Nucleus accumbens (tissue), 56 donors: ENCODE results near the gene OR52M1.

Source experiments
- DNase-seq, 56 donors: peaks; one replicate each; lab custom pipeline; 2025; lab: John Stamatoyannopoulos, UW

OR52M1 gene

DNA sequence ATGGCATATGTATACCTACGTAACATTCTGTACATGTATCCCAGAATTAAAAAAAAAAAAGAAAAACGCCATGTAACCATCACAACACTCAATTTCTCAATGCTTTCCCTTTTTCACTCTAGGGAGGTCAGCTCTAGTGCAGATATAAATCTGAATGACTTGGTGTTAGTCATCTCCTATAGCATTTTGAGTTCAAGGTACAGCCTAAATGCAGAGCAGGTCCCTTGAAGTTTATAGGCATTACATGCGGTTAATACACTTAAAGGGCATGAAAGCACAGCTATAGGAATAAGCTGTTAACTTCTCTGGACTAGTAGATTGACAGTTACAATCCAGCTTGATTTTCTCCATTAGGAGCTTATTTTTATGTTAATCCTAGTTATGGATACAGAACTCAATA lies 20.4 kb downstream of the OR52M1 start:
- DNase-seq: no peak

DNA sequence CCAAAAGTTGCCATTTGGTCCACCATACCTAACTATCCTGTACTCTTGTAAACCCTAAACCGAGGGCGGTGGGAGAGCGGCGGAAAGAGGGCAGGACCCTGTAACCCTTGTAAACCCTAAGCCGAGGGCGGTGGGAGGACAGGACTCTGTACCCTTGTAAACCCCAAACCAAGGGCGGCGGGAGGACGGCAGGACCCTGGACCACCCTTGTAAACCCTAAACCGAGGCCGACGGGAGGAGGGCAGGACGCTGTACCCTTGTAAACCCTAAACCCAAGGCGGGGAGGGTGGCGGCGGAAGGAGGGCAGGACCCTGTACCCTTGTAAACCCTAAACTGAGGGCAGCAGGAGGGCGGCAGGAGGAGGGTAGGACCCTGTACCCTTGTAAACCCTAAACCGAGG lies 24.1 kb downstream of the OR52M1 start:
- DNase-seq: no peak

DNA sequence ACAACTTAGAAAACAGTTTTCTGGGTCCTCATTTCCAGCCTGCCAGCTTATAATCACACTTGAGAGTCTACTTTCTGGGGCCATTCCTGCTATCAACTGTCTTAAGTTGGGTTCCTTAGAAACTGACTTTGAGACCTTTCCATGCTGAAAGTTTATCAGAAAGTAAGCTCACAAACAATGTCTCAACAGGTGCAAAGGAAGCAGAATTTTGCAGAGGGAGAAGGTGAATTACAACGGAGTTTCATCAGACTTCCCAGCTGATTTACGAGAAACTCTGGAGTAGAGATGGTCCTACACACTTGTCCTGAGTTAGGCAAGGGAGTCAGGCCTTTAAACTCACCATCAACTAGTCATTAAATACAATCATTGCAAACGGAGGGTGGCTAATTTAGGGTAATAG lies 31.9 kb downstream of the OR52M1 start:
- DNase-seq: no peak

DNA sequence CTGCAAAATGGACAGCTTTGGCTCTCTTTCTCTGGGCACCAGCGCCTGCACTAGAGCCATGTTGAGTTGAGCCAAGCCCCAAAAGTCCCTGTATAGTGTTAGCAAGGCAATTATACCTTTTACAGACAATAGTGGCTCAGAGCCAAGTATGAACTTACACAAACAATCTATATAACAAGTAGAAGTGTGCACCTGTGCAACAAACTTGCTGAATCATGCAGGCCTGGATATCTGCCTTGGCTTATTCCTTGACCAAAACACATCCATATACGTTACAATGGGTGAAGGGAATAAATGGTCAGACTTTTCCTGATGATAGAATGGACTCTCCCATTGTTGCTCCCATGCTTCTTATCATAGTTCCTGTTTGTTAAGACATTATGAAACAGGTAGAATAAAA lies 32.8 kb downstream of the OR52M1 start:
- DNase-seq: no peak

DNA sequence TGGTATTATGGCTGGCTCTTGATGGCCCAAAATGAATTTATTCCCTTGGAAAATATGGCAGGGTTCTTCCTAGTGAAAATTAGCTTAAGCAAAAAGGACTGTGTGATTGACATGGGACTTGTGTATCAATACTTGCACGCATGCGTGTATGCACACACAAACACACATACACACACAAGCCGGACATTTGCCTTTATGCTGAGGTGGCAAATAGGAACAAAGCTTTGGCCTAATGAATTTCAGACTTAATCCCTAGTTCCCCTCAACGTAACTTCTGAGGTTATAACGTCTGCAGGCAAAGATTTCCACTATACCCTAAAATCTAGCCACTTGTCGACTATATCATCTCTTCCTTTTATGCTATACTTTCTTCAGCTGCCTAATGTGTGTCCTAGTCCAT lies 33.6 kb downstream of the OR52M1 start:
- no peak for DNase-seq

DNA sequence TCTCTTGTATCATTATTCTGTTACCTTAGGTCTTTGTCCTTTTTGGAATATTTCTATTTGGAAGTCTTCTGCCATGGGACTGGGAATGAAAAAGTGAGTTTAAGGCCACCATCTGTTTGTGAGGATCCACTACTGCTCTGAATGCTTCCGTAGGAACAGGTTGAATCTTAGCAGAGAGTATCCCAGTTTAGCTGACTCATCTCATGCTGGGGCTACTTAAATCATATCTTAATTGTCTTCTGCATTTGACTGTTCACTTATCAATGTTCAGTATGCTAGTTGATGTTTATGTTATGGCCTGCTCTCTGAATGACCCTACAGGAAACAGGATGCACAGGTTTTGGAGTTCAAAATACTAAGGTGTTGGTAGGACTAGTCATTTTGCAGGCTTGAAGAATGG lies 35.1 kb downstream of the OR52M1 start:
- DNase-seq: no peak

DNA sequence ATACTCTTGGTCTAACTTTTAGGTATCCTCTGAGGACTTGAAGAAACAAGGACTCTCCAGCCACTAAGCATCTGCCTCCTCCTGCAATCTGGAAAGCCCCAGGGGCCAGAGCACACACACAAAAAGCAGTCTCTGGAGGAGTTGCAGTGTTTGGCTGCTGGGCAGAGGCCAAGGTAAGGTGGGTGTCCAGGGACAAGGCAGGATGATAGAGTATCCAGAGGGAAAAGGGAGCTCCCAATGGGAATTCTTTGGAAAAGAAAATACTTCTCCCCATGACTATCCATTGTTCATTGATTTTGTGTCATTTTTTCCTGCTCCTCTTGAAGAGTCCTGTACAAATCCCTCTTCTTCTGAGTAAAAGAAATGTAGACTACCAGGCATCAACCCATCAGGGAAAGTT lies 36.5 kb downstream of the OR52M1 start, which contains the start of gene OR52I2:
Gene OR52I2, plus strand, starts transcription at position 301 of the 400 bp plus-strand sequence.
- DNase-seq: no peak

DNA sequence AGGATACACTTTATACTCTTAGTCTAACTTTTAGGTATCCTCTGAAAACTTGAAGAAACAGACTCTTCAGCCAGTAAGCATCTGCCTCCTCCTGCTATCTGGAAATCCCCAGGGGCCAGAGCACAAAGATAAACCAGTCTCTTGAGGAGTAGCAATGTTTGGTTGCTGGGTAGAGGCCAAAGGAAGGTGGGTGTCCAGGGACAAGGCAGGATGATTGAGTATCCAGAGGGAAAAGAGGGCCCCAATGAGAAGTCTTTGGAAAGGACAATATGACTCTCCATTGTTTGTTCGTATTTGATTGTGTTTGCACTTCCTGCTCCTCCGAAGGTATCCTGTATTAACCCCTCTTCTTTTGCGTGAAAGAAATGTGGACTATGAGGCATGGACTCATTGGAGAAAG lies 44.0 kb downstream of the OR52M1 start:
- DNase-seq: no peak

DNA sequence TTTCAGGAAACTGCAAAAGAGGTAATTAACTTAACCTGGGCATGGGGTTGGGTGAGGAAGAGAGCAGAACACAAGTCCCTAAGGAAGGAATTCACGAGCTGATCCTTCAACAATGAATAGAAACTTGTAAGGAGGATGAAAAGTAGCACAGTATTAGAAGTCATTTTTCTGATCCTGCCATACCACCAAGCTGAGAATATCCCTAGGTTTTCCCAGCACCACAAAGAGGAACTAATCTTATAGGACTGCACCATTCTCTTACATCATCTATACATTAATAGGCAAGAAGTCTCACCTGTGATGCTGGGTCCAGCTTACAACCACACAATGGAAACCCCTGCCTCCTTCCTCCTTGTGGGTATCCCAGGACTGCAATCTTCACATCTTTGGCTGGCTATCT lies 48.7 kb downstream of the OR52M1 start, which contains the start of gene OR52I1:
Gene OR52I1, plus strand, starts transcription at position 301 of the 400 bp plus-strand sequence. Its CDS starts 0 bp downstream, at position 301.
- DNase-seq: no peak
